GM20000 (cell line): ENCODE data around the gene GDF10.

Source experiments
- DNase-seq: peaks from one replicate; pipeline ENCODE4 v3.0.0; 2012; ENCODE audit warnings: low spot score
- TF ChIP-seq, protein P1 (sequence below): IDR thresholded peaks from 2 replicates; pipeline ENCODE4 v1.5.1; 2012; ENCODE audit warnings: mild to moderate bottlenecking, control low read depth; ENCODE audit errors: extremely low read depth, missing control alignments

GDF10 gene

DNA sequence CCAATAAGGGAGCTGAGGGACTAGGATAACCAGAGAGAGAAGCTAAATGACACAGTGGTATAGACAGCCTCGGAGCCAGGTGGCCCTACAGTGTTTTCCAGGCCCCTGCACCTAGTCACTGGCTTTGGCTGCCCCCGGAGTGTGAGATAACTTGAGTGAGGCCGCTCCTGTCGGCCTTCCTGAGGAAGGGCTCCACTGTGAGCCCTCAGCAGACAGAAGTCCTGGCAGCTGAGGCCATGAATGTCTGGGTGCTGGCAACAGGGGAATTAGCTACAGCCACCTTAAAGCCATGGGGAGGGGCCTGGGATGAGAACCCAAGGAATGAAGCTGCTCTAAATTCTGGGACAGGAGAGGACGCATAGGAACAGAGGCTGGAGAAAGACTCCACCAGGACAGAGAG is 4.6 kb upstream of the GDF10 start:
- DNase-seq = no peak
- TF ChIP-seq, protein P1, sequence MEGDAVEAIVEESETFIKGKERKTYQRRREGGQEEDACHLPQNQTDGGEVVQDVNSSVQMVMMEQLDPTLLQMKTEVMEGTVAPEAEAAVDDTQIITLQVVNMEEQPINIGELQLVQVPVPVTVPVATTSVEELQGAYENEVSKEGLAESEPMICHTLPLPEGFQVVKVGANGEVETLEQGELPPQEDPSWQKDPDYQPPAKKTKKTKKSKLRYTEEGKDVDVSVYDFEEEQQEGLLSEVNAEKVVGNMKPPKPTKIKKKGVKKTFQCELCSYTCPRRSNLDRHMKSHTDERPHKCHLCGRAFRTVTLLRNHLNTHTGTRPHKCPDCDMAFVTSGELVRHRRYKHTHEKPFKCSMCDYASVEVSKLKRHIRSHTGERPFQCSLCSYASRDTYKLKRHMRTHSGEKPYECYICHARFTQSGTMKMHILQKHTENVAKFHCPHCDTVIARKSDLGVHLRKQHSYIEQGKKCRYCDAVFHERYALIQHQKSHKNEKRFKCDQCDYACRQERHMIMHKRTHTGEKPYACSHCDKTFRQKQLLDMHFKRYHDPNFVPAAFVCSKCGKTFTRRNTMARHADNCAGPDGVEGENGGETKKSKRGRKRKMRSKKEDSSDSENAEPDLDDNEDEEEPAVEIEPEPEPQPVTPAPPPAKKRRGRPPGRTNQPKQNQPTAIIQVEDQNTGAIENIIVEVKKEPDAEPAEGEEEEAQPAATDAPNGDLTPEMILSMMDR = no peak

- TF ChIP-seq, protein P1 = no peak
- DNase-seq = no peak
Observed at GRCh38 chr10:47296156-47296894, 3.7 kb upstream of the GDF10 start.

- TF ChIP-seq, protein P1 = no peak
- no peak for DNase-seq
Observed at GRCh38 chr10:47296941-47297340, 3.1 kb upstream of the GDF10 start.

DNA sequence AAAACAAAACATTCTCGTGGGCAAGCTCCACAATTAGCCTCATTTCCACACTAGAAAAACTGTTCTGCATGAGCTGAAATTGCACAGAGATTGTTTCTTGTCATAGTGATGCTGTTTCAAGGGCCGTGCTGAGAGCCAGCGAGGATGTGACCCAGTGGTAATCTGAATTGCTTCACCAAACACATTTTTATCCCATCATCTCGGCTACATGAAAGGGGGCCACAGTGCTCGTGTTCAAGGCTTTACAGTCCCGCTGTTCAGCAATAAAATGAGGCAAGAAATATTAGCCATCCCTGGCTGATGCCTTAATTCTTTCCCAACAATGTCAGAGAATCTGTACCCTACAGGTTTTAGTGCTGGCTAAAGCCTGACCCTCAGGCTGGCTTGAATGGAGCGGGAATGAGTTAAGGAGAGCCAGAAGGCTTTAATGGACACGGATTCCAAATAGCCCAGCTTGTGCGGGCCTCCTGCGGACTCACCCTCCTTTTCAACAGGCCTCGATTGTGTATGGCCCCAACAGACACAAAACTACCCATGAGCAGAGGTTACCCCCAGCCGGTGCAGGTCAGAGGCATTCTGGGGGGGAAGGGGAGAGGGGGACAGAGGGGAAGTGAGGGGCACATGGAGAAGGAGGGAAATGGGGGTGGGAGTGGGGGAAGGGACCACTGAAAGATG is 2.0 kb upstream of the GDF10 start:
- no peak for DNase-seq

DNA sequence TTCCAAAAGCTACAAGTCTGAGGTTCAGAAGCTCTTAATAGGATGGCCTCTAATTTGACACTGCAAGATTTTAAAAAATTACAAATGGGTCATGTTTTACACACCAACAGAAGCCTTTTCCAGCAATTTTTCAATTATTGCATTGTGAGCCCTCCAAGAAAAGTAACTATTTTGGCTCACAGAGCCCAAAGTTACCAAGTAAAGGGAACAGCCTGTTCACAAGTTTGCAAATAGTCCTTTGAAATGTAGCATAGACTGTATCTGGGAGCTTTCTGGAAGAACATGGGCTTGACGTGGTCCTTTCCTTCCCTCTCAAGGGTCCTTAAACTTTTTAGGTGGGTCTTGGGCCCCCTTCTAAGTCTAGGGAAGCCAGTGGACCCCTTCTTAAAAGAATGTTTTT is 1.3 kb upstream of the GDF10 start:
- TF ChIP-seq, protein P1 = no peak
- DNase-seq = no peak

More for the DNA sequence above, 2.0 kb upstream of the GDF10 start:
- TF ChIP-seq, protein P1 = no peak

GRCh38 chr10:47300429-47300931 is 483 bp downstream of the GDF10 start:
- DNase-seq = no peak
- TF ChIP-seq, protein P1 = no peak

- no peak for DNase-seq
- TF ChIP-seq, protein P1 = no peak
Observed at GRCh38 chr10:47301833-47302232, 1.8 kb downstream of the GDF10 start.
